GM13977 (cell line): ENCODE measurements around the gene DTX3L.

Experiments used
- DNase-seq: peaks from one replicate; pipeline ENCODE4 v3.0.0; 2012; ENCODE audit warnings: low spot score
- in situ Hi-C: fragments of 300-500 bp; cut with MboI; formaldehyde crosslinking; loops from one replicate; pipeline ENCODE4 v1.12.0; 2022; ENCODE audit warnings: low sequenced_read_pairs, low pct_unique_long_range_greater_than_20kb, mixed read lengths, inconsistent platforms; ENCODE audit not compliant: unreplicated experiment
- TF ChIP-seq, protein P1 (sequence below): IDR thresholded peaks from 2 replicates; pipeline ENCODE4 v1.5.1; 2012; ENCODE audit warnings: mild to moderate bottlenecking, control low read depth; ENCODE audit not compliant: insufficient read depth; ENCODE audit errors: extremely low read depth, missing control alignments

The DTX3L gene

DNA sequence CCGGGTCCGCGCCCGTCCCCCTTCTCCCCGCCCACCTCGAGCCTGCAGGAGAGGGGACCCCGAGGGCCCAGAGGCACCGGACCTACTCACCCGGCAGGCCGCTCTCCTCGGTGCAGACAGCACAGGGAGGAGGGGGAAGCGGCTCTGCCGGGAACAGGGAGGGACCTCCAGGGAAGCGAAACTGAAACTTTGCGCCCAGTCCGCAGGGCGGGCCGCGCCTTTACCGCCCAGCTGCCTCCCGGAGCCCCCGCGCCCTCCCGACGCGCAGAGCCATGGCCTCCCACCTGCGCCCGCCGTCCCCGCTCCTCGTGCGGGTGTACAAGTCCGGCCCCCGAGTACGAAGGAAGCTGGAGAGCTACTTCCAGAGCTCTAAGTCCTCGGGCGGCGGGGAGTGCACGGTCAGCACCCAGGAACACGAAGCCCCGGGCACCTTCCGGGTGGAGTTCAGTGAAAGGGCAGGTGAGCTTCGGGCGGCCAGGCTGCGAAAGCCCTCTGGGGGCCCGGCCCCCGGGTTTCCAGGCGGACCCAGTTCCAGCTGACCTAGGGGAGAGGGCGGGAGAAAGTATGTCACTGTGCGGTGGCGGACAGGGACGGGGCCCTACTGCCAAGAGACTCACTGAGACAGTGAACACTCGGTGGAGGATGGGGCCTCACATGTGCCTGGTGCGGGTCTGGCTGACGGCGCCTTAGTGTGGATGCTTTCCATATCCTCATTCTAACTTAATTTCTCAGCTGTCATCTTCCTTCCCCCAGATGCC, at the start of gene DTX3L, which contains the start of gene PARP9:
TSS of gene DTX3L (plus strand) at position 184 of the 758 bp plus-strand sequence. CDS start at position 273, 89 bp downstream.
TSS of gene PARP9 (minus strand) at position 146 of the 758 bp plus-strand sequence. CDS start 4,680 bp downstream, outside the sequence.
- TF ChIP-seq, protein P1, sequence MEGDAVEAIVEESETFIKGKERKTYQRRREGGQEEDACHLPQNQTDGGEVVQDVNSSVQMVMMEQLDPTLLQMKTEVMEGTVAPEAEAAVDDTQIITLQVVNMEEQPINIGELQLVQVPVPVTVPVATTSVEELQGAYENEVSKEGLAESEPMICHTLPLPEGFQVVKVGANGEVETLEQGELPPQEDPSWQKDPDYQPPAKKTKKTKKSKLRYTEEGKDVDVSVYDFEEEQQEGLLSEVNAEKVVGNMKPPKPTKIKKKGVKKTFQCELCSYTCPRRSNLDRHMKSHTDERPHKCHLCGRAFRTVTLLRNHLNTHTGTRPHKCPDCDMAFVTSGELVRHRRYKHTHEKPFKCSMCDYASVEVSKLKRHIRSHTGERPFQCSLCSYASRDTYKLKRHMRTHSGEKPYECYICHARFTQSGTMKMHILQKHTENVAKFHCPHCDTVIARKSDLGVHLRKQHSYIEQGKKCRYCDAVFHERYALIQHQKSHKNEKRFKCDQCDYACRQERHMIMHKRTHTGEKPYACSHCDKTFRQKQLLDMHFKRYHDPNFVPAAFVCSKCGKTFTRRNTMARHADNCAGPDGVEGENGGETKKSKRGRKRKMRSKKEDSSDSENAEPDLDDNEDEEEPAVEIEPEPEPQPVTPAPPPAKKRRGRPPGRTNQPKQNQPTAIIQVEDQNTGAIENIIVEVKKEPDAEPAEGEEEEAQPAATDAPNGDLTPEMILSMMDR = no peak
- peak; percentile 73 for DNase-seq
- in situ Hi-C loops = loop anchor here (25.0 kb wide), 1 partner anchor 473 kb away; the partner anchor contains the start of gene SEMA5B

DNA sequence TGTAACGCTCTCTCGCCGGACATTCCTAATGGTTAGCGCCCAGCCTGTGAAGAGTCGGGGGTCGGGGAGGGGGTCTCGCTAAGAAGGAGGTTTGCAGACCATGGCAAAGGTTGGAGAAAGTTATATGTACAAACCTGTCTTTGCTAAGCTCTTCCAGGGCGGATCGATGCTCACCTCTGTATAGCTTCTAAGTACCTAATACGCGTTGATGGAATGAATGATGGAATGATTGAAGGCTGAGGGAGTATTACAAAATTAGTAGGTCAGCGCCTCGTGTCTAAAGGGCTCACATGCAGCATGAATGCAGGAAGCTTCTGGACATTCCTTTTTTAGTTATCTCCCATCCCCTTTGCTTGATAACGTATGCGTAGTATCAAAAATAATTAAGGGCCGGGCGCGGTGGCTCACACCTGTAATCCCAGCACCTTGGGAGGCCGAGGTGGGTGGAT, 49.1 kb upstream of the DTX3L start:
- DNase-seq = no peak
- in situ Hi-C loops = no loop called here
- TF ChIP-seq, protein P1 = no peak

DNA sequence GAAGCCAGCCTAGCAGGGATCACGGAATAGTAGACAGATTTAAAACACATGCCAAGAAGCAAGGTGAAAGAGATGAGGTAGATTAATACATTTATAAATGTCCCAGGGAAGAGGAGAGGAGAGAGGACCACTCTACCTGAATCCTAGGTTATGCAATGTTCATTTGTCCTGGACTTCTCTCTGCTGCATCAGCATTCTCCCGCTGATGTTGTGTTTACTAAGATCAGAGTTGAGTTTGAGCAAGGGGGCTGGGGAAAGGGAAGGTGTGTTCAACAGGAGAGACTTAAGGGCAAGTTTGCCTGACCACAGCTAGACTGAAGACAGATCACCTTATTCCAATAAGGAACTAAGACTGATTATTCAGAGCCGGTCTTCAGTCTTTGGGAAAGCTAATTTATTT, 48.3 kb upstream of the DTX3L start:
- TF ChIP-seq, protein P1 = no peak
- no peak for DNase-seq
- in situ Hi-C loops = no loop called here

DNA sequence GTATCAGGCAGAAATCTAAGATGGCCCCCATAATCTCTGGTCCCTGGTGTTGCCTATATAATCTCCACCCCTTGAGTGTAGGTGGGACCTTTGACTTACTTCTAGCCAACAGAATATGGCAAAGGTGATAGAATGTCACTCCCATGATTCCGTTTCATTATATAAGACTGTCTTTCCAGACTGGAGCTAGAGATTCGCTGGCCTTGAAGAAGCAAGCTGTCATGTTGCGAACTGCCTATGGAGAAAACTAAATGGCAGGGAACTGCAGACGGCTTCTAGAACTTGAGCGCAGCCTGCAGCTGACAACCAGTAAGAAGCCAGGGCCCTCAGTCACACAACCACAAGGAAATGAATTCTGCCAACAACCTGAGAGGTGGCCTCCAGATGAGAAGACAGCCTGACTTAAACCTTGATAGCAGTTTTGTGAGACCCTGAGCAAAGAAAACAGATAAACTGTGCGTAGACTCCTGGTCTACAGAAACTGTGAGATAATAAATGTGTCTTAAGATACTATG, 47.2 kb upstream of the DTX3L start:
- DNase-seq = no peak
- in situ Hi-C loops = no loop called here
- TF ChIP-seq, protein P1 = no peak

DNA sequence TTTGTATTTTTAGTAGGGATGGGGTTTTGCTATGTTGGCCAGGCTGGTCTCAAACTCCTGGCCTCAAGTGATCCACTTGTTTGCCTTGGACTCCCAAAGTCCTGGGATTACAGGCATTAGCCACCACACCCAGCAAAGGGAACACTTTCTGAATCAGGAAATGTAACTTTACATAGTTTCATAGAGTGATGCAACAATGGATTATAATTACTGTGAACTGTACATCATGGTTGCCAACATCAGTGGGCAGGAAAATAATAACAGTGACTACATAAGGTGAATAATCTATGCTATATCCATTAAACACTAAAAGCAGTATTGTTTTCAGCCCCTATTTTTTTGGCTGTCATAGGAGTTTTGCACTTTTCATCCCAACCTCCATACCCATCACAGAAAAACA, 44.4 kb upstream of the DTX3L start:
- in situ Hi-C loops = no loop called here
- DNase-seq = no peak

DNA sequence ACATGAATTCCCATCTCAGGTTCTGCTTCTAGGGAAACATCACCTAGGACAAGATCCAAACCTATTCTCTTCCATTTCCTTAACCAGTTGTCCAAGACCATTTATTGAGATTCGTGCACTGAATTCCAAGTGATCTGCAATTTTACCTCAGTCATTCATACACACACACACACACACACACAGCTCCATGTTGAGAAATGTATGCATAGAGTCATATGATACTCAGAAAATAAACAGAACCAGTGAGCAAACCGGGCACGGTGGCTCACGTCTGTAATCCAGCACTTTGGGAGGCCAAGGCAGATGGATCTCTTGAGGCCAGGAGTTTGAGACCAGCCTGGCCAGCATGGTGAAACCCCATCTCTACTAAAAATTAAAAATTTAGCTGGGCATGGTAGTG, 43.3 kb upstream of the DTX3L start:
- in situ Hi-C loops = no loop called here
- no peak for DNase-seq
- TF ChIP-seq, protein P1 = no peak

More for the DNA sequence above, 44.4 kb upstream of the DTX3L start:
- TF ChIP-seq, protein P1 = no peak
